Measurements from ENCODE around the gene CPXM2. TPM values are rescaled to one million over a fixed set of nuclear protein-coding genes. Genes with fewer than 3 reads are reported as not detected.

Gene CPXM2
- total and polyA plus RNA-seq, 4 donors: 0.05 to 0.92 (median 0.44) TPM

GRCh38 chr10:123938890-123939289 is 47.3 kb upstream of the CPXM2 start (continued):
- TF ChIP-seq HNF4A (conservative IDR thresholded peaks at IDR 0.05) (no peak), GABPA (IDR thresholded peaks at IDR 0.05 in 1 of 2, conservative IDR thresholded peaks at IDR 0.05 in 1 of 2) (no peak)

GRCh38 chr10:123936426-123936825 is 44.8 kb upstream of the CPXM2 start:
- Histone ChIP-seq H3K9me3 (ENCODE audit: control insufficient read depth in 4 of 4, low read length in 3 of 4) (peaks cover 0 to 7% (median 2%) of the 10 kb centered on the region in 4 donors), H3K9ac (ENCODE audit: low read depth in 1 of 2, low read length in 2 of 2) (no peak overlapping the region), H3K27me3 (ENCODE audit: control insufficient read depth in 4 of 4, insufficient read depth in 4 of 4, low read length in 3 of 4) (peaks cover 0 to 2% (median under 1%) of the 10 kb centered on the region in 4 donors), H3K36me3 (ENCODE audit: control insufficient read depth in 4 of 4, insufficient read depth in 3 of 4, low read depth in 1 of 4, low read length in 3 of 4) (no peaks in the 10 kb centered on the region), H3K4me3 (ENCODE audit: low read depth in 1 of 3, low read length in 3 of 3) (no peak overlapping the region), H3K27ac (ENCODE audit: low read depth in 1 of 2, low read length in 2 of 2) (no peak overlapping the region), H3K4me1 (ENCODE audit: control insufficient read depth in 4 of 4, insufficient read depth in 4 of 4, low read length in 3 of 4) (no peaks in the 10 kb centered on the region)
- no peak for DNase-seq (ENCODE audit: low spot score)
- no peak for TF ChIP-seq GABPA (IDR thresholded peaks at IDR 0.05 in 1 of 2, conservative IDR thresholded peaks at IDR 0.05 in 1 of 2)
- no peak for TF ChIP-seq RAD21 (IDR thresholded peaks at IDR 0.05)
- no peak for TF ChIP-seq MAX (IDR thresholded peaks at IDR 0.05)
- TF ChIP-seq HNF4G (IDR thresholded peaks at IDR 0.05): no peak
- TF ChIP-seq REST (IDR thresholded peaks at IDR 0.05): no peak
- TF ChIP-seq EGR1 (IDR thresholded peaks at IDR 0.05; ENCODE audit: low read depth in 2 of 2): no peak
- no peak for TF ChIP-seq FOXA1 (IDR thresholded peaks at IDR 0.05)
- no peak for TF ChIP-seq ZBTB33 (IDR thresholded peaks at IDR 0.05)
- no peak for TF ChIP-seq JUND (IDR thresholded peaks at IDR 0.05)
- TF ChIP-seq ATF3 (IDR thresholded peaks at IDR 0.05): no peak
- 68% methylated on average over 5 of the region's 5 CpGs for WGBS

- H3K27ac ChIP-seq (ENCODE audit: low read depth in 1 of 2, low read length in 2 of 2): no peak overlapping the region
- no peak for DNase-seq (ENCODE audit: low spot score)
- peaks cover 0 to 12% (median 3%) of the 10 kb centered on the region in 4 donors for H3K9me3 ChIP-seq (ENCODE audit: control insufficient read depth in 4 of 4, low read length in 3 of 4)
- TF ChIP-seq CTCF (IDR thresholded peaks at IDR 0.05; ENCODE audit: low read depth, low read length, missing input control): no peak
- TF ChIP-seq TAF1 (conservative IDR thresholded peaks at IDR 0.05): no peak
- TF ChIP-seq RXRA (IDR thresholded peaks at IDR 0.05): no peak
- TF ChIP-seq HNF4G (IDR thresholded peaks at IDR 0.05): no peak
- no peak for TF ChIP-seq GABPA (IDR thresholded peaks at IDR 0.05 in 1 of 2, conservative IDR thresholded peaks at IDR 0.05 in 1 of 2)
- TF ChIP-seq EGR1 (IDR thresholded peaks at IDR 0.05; ENCODE audit: low read depth in 2 of 2): no peak
- TF ChIP-seq HNF4A (conservative IDR thresholded peaks at IDR 0.05): no peak
- TF ChIP-seq YY1 (IDR thresholded peaks at IDR 0.05): no peak
- no peak for TF ChIP-seq SP1 (IDR thresholded peaks at IDR 0.05)
- TF ChIP-seq ZBTB33 (IDR thresholded peaks at IDR 0.05): no peak
- H3K4me1 ChIP-seq (ENCODE audit: control insufficient read depth in 4 of 4, insufficient read depth in 4 of 4, low read length in 3 of 4): no peaks in the 10 kb centered on the region
- no peak overlapping the region for H3K4me3 ChIP-seq (ENCODE audit: low read depth in 1 of 3, low read length in 3 of 3)
- no peaks in the 10 kb centered on the region for H3K36me3 ChIP-seq (ENCODE audit: control insufficient read depth in 4 of 4, insufficient read depth in 3 of 4, low read depth in 1 of 4, low read length in 3 of 4)
- WGBS: 94% methylated on average over 2 of the region's 2 CpGs
- peaks cover 0 to 2% (median under 1%) of the 10 kb centered on the region in 4 donors for H3K27me3 ChIP-seq (ENCODE audit: control insufficient read depth in 4 of 4, insufficient read depth in 4 of 4, low read length in 3 of 4)
- H3K9ac ChIP-seq (ENCODE audit: low read depth in 1 of 2, low read length in 2 of 2): no peak overlapping the region
These were observed 44.1 kb upstream of the CPXM2 start for GRCh38 chr10:123935680-123936079.
